ENCODE results near the gene ASAP2. TPM values are rescaled to one million over a fixed set of nuclear protein-coding genes. Genes with fewer than 3 reads are reported as not detected.

ASAP2 gene
- total RNA-seq, 1 donor from 2014 or later = 10.0 TPM

GRCh38 chr2:9275399-9275798 lies 68.8 kb downstream of the ASAP2 start:
- peaks cover 46% of the 10 kb centered on the region for H3K4me1 ChIP-seq
- DNase-seq = no peak
- H3K27me3 ChIP-seq (ENCODE audit: low read depth) = no peaks in the 10 kb centered on the region
- H3K4me3 ChIP-seq = no peak overlapping the region
- no peaks in the 10 kb centered on the region for H3K36me3 ChIP-seq
- TF ChIP-seq CTCF (IDR thresholded peaks at IDR 0.05; ENCODE audit: borderline replicate concordance) = no peak
- intact Hi-C loops (cut with micrococcal nuclease) = no loop called here
- peak overlapping the region; percentile 75 for H3K27ac ChIP-seq (replicated peaks)
- peaks cover 5% of the 10 kb centered on the region for H3K9me3 ChIP-seq (replicated peaks)

DNA sequence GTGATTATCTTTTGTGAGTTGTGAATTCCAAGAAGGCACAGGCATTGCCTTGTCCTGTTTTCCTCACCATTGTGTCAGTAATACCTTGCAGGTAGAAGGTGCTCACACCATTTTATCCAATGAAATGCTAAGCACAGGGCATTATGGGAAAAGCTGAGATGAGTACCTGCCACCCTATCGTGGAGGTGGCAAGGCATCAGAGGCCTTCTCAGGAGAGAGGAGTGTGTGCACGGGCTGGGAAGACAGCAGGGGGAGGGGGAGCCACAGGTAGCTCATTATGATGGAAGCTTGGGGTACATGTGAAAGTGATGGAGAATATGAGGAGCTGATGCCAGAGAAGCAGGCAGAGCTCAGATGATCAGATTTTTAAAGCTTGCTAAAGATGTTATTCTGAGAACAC lies 69.5 kb downstream of the ASAP2 start:
- Histone ChIP-seq H3K4me3 (no peak overlapping the region), H3K4me1 (peaks cover 48% of the 10 kb centered on the region), H3K27ac (replicated peaks) (peak overlapping the region; percentile 75), H3K9me3 (replicated peaks) (peaks cover 5% of the 10 kb centered on the region), H3K27me3 (ENCODE audit: low read depth) (no peaks in the 10 kb centered on the region), H3K36me3 (no peaks in the 10 kb centered on the region)
- no peak for DNase-seq
- no peak for TF ChIP-seq CTCF (IDR thresholded peaks at IDR 0.05; ENCODE audit: borderline replicate concordance)
- intact Hi-C loops (cut with micrococcal nuclease) = no loop called here

DNA sequence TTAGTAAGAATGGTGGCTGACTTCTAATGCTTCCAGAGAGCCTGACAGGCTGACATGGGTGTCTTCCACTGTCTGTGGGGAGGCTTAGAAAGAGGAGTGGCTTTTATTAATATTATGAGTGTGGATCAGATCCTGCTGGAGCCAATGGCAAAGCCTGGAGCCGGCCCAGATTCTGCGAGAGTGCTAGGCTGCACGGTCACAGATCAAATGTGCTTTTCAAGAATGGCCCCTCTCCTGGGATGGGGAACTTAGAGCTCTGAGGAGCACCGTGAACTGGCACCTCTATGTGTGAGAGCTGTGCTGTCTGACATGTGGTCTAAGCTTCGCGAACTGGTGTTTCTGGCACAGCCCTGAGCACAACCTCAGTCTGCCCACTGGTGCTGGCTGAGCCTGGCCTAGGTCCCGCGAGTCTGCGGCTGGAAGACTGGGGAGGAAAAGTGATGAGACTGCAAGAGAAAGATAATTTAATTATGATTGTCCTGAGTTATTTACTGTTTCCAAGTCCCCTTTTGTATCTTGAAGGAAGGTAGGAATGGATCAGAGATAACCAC lies 70.4 kb downstream of the ASAP2 start:
- Histone ChIP-seq H3K27ac (replicated peaks) (peak overlapping the region; percentile 75), H3K4me3 (no peak overlapping the region), H3K9me3 (replicated peaks) (peaks cover 5% of the 10 kb centered on the region), H3K4me1 (peaks cover 57% of the 10 kb centered on the region), H3K27me3 (ENCODE audit: low read depth) (no peaks in the 10 kb centered on the region), H3K36me3 (peaks cover 8% of the 10 kb centered on the region)
- no peak for TF ChIP-seq CTCF (IDR thresholded peaks at IDR 0.05; ENCODE audit: borderline replicate concordance)
- no peak for DNase-seq
- intact Hi-C loops (cut with micrococcal nuclease) = no loop called here

DNA sequence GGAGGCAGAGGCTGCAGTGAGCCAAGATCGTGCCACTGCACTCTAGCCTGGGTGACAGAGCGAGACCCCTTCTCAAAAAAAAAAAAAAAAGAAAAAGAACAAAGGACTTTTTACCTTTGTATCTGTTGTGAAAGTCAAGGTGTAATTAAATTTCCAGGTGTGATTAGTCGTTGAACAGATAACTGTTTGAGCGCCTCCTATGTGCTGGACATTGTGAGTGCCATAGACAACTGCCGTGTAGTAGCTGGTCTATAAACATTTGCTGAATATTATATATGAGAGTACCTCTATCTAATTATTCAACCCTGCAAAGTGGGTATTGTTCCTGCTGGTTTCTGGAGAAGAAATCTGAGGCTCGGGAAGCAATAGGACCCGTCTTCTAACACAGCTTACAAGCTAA lies 71.8 kb downstream of the ASAP2 start:
- Histone ChIP-seq H3K4me1 (peaks cover 66% of the 10 kb centered on the region), H3K27me3 (ENCODE audit: low read depth) (no peaks in the 10 kb centered on the region), H3K36me3 (peaks cover 8% of the 10 kb centered on the region), H3K9me3 (replicated peaks) (no peaks in the 10 kb centered on the region), H3K4me3 (no peak overlapping the region), H3K27ac (replicated peaks) (no peak overlapping the region)
- intact Hi-C loops (cut with micrococcal nuclease) = no loop called here
- DNase-seq = no peak
- no peak for TF ChIP-seq CTCF (IDR thresholded peaks at IDR 0.05; ENCODE audit: borderline replicate concordance)

DNA sequence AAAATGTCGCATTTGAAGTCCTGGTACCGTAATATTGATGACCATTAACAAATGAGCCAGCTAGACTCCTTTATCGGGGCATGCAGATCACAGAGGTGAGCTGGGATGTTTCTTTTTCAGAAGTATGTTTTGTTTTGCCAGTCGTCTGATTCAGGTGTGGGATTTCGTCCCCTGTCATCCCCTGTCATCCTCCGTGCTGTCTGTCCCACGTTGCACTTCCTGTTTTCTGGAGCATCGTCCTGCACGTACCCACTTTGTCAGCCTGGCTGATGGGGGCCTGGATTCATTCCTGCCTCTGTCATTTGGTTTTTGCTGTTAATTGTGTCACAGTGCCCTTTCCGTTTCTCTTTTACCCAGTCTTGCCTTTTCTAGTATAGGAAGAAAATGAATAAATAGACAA lies 72.8 kb downstream of the ASAP2 start:
- H3K27me3 ChIP-seq (ENCODE audit: low read depth) = no peaks in the 10 kb centered on the region
- no peak overlapping the region for H3K27ac ChIP-seq (replicated peaks)
- intact Hi-C loops (cut with micrococcal nuclease) = no loop called here
- no peaks in the 10 kb centered on the region for H3K9me3 ChIP-seq (replicated peaks)
- peaks cover 56% of the 10 kb centered on the region for H3K4me1 ChIP-seq
- peaks cover 8% of the 10 kb centered on the region for H3K36me3 ChIP-seq
- DNase-seq = no peak
- H3K4me3 ChIP-seq = no peak overlapping the region
- no peak for TF ChIP-seq CTCF (IDR thresholded peaks at IDR 0.05; ENCODE audit: borderline replicate concordance)
